Measurements from ENCODE around the gene KRT86. TPM values are rescaled to one million over a fixed set of nuclear protein-coding genes. Genes with fewer than 3 reads are reported as not detected.

KRT86 gene
- total and polyA plus RNA-seq, 2 of the 13 experiments (the other 11 are each of a cell fraction or from before 2014, with no cell fraction given) = not detected

DNA sequence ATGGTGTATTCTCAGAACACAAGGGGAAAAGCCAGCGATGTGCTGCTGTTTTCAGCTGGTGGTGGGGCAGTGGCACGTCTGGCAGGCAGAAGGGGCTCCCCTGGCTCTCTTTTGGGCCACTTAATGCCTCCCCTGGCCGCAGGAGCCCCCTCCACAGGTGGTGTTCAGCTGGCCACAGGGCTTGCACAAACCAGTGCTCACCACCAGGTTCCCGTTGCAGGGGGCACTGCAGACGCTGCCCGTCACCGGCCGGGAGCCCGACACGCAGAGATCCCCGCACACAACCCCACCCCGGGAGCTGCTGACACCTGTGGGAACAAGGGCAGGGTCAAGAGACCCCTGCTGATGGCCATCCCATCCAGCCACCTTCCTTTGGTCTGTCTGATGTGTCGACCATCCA, 40.1 kb downstream of the KRT86 start:
- no peak overlapping the region for H3K27ac ChIP-seq (ENCODE audit: extremely low read length, insufficient read depth, low read length)
- H4K20me1 ChIP-seq (ENCODE audit: insufficient read depth, low read length) = no peaks in the 10 kb centered on the region
- H3K79me2 ChIP-seq (ENCODE audit: insufficient read depth, low read length) = no peaks in the 10 kb centered on the region
- POLR2A ChIA-PET = no interaction called here
- no peak overlapping the region for H3K4me2 ChIP-seq (ENCODE audit: low read depth, low read length)
- H2AFZ ChIP-seq (ENCODE audit: low read length) = no peak overlapping the region
- no peak for DNase-seq (ENCODE audit: low spot score)
- intact Hi-C loops (cut with micrococcal nuclease; ENCODE audit: unreplicated experiment) = no loop called here
- no TSS peak for BruUV-seq (replicated peaks)
- H3K9me3 ChIP-seq (ENCODE audit: low read length) = no peaks in the 10 kb centered on the region
- H3K27me3 ChIP-seq (ENCODE audit: control insufficient read depth in 1 of 2, insufficient read depth in 2 of 2, low read length in 2 of 2) = peaks cover 6 to 36% of the 10 kb centered on the region in 2 experiments; a peak in 3 of 5 replicates
- no peaks in the 10 kb centered on the region for H3K36me3 ChIP-seq (replicated peaks in 1 of 2; ENCODE audit: control insufficient read depth in 1 of 2, insufficient read depth in 2 of 2, low read length in 2 of 2)
- peaks cover 10% of the 10 kb centered on the region for H3K4me1 ChIP-seq (ENCODE audit: insufficient read depth, low read length)
- no peak for FAIRE-seq
- no peak overlapping the region for H3K9ac ChIP-seq (ENCODE audit: insufficient read depth, low read depth, low read length)
- ATAC-seq = peak; percentile 28; the same call in 1 of the 3 replicates
- H3K4me3 ChIP-seq (replicated peaks in 1 of 3; ENCODE audit: insufficient read depth in 1 of 3, low read depth in 2 of 3, low read length in 3 of 3) = no peak overlapping the region
- no CpG with 5 or more reads among the region's 13 CpGs for WGBS (ENCODE audit: low lambda C conversion rate)
- TF ChIP-seq NR2C2 (CRISPR knock-in tag; IDR thresholded peaks at IDR 0.05; ENCODE audit: borderline replicate concordance) (no peak), ZSCAN22 (CRISPR knock-in tag; IDR thresholded peaks at IDR 0.05) (no peak), MAF1 (CRISPR knock-in tag; IDR thresholded peaks at IDR 0.05; ENCODE audit: borderline replicate concordance) (no peak), ARNT (IDR thresholded peaks at IDR 0.05) (no peak), ZNF574 (CRISPR knock-in tag; IDR thresholded peaks at IDR 0.05) (no peak), ZNF790 (CRISPR knock-in tag; IDR thresholded peaks at IDR 0.05; ENCODE audit: borderline replicate concordance) (no peak), CBFB (CRISPR knock-in tag; IDR thresholded peaks at IDR 0.05) (no peak), CSRNP2 (CRISPR knock-in tag; conservative IDR thresholded peaks at IDR 0.05; ENCODE audit: low read depth) (no peak), PHF20 (CRISPR knock-in tag; IDR thresholded peaks at IDR 0.05) (no peak), ZNF160 (CRISPR knock-in tag; IDR thresholded peaks at IDR 0.05) (no peak), ZNF33A (CRISPR knock-in tag; IDR thresholded peaks at IDR 0.05; ENCODE audit: borderline replicate concordance) (no peak), PAX8 (CRISPR knock-in tag; IDR thresholded peaks at IDR 0.05; ENCODE audit: borderline replicate concordance) (no peak), MED13 (CRISPR knock-in tag; IDR thresholded peaks at IDR 0.05) (no peak)
- TF ChIP-seq, protein P1, sequence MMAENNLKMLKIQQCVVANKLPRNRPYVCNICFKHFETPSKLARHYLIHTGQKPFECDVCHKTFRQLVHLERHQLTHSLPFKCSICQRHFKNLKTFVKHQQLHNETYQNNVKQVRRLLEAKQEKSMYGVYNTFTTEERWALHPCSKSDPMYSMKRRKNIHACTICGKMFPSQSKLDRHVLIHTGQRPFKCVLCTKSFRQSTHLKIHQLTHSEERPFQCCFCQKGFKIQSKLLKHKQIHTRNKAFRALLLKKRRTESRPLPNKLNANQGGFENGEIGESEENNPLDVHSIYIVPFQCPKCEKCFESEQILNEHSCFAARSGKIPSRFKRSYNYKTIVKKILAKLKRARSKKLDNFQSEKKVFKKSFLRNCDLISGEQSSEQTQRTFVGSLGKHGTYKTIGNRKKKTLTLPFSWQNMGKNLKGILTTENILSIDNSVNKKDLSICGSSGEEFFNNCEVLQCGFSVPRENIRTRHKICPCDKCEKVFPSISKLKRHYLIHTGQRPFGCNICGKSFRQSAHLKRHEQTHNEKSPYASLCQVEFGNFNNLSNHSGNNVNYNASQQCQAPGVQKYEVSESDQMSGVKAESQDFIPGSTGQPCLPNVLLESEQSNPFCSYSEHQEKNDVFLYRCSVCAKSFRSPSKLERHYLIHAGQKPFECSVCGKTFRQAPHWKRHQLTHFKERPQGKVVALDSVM (CRISPR knock-in tag; IDR thresholded peaks at IDR 0.05) = no peak
- CTCF ChIA-PET (ENCODE audit: low intra/inter-chr PET ratio, low total read pairs) = no interaction called here
- in situ Hi-C loops (cut with HindIII; ENCODE audit: extremely low pct_ligation_motif_present, low pct_unique_long_range_greater_than_20kb) = no loop called here

All from HepG2 (cell line).